Sigmoid colon (tissue), 3 donors: ENCODE data around the gene CYP27B1.

Experiments
- POLR2A ChIP-seq, 2 donors: fragments of 450-650 bp; IDR thresholded peaks; one replicate each; pipeline ENCODE4 v1.6.1; 2016; ENCODE audit warnings: antibody characterized with exemption in 2 of 2, mild to moderate bottlenecking in 2 of 2, moderate library complexity in 2 of 2
- TF ChIP-seq, protein P1 (sequence below), 4 experiments: fragments of 450-650 bp in 3 of 4; fragments of 200-600 bp in 1 of 4; IDR thresholded peaks; one replicate each; pipeline ENCODE4 v1.5.1; 2016 to 2019; ENCODE audit warnings: antibody characterized with exemption in 4 of 4, mild to moderate bottlenecking in 3 of 4, moderate library complexity in 2 of 4

DNA sequence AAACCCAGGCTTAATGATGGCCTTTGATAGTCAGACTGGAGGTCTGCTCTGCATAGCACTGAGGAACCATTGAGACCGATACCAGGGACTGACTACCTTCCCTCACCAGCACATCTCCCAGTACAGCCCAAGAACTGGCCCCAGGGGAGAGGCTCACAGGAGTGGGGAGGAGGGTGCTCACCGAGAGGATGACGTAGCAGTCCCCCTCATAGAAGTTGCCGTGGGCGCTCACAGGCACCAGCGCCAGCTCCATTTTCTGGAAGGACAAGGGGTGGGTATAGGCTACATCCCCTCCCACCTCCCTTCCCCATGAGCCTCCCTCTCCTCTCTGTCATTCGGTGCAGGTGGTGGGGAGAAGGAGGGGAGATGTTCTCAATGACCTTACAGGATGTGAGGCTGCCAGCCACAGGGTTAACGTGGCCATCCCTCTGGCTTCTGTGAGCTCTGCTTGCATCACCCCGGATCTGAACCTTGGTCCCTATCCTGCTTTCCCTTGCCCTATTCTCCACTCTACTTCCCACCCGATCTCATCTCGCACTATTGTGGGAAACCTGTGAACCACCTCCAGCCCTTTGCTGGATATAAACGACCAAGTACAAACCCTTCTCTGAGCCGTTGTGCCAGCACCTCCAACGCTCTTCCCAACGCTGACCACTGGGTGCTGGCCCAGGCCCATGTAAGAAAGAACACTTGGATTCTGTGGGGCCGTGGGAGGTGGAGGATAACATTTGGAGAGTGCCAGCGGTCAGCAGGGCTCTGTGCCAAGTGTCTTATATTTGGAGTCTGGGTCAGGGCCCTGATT, 47.3 kb upstream of the CYP27B1 start:
- TF ChIP-seq, protein P1, sequence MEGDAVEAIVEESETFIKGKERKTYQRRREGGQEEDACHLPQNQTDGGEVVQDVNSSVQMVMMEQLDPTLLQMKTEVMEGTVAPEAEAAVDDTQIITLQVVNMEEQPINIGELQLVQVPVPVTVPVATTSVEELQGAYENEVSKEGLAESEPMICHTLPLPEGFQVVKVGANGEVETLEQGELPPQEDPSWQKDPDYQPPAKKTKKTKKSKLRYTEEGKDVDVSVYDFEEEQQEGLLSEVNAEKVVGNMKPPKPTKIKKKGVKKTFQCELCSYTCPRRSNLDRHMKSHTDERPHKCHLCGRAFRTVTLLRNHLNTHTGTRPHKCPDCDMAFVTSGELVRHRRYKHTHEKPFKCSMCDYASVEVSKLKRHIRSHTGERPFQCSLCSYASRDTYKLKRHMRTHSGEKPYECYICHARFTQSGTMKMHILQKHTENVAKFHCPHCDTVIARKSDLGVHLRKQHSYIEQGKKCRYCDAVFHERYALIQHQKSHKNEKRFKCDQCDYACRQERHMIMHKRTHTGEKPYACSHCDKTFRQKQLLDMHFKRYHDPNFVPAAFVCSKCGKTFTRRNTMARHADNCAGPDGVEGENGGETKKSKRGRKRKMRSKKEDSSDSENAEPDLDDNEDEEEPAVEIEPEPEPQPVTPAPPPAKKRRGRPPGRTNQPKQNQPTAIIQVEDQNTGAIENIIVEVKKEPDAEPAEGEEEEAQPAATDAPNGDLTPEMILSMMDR (IDR thresholded peaks at IDR 0.05) = no peak
- no peak for TF ChIP-seq POLR2A (IDR thresholded peaks at IDR 0.05)
